HG02938 (cell line): ENCODE data around the gene BAZ2B.
A peak's percentile ranks its signal among the peaks of the same experiment; 100 is the strongest.
"Not testable (repeated sequence)": the region's sequence is repeated elsewhere in the genome, so short reads cannot be mapped to it uniquely, and the experiment has no call there.

Experiments used
- ATAC-seq: cut with Tn5 transposase; IDR thresholded peaks from one replicate; pipeline ENCODE4 v1.9.1; 2021; ENCODE audit warnings: mild to moderate bottlenecking, moderate library complexity; ENCODE audit not compliant: unreplicated experiment

BAZ2B gene, protein sequence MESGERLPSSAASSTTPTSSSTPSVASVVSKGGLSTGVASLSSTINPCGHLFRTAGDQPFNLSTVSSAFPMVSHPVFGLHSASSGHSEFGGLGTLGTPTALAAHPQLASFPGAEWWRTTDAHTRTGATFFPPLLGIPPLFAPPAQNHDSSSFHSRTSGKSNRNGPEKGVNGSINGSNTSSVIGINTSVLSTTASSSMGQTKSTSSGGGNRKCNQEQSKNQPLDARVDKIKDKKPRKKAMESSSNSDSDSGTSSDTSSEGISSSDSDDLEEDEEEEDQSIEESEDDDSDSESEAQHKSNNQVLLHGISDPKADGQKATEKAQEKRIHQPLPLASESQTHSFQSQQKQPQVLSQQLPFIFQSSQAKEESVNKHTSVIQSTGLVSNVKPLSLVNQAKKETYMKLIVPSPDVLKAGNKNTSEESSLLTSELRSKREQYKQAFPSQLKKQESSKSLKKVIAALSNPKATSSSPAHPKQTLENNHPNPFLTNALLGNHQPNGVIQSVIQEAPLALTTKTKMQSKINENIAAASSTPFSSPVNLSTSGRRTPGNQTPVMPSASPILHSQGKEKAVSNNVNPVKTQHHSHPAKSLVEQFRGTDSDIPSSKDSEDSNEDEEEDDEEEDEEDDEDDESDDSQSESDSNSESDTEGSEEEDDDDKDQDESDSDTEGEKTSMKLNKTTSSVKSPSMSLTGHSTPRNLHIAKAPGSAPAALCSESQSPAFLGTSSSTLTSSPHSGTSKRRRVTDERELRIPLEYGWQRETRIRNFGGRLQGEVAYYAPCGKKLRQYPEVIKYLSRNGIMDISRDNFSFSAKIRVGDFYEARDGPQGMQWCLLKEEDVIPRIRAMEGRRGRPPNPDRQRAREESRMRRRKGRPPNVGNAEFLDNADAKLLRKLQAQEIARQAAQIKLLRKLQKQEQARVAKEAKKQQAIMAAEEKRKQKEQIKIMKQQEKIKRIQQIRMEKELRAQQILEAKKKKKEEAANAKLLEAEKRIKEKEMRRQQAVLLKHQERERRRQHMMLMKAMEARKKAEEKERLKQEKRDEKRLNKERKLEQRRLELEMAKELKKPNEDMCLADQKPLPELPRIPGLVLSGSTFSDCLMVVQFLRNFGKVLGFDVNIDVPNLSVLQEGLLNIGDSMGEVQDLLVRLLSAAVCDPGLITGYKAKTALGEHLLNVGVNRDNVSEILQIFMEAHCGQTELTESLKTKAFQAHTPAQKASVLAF (N-terminal part only)

DNA sequence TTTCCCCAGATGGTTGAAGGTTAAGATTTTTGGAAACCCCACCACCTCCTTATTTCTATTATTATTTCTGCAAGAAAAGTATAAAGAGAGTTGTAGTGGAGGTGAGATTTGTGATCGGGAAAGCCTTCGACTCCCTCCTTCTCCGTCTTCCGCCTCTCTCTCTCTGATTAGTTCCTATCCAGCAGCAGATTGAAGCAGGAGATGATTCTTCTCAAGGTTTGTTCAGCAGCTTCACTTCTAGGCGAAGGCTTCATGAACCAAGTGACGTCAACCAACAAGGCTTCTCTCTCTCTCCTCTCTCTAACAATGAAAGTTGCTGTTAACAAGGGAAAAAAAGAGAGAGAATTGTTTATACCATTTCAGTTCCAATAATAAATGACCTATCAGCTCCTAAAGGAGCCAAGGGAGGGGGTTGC, at the start of gene BAZ2B:
TSS of gene BAZ2B (minus strand) at position 263 of the 416 bp plus-strand sequence. CDS start 137,829 bp downstream, outside the sequence.
- peak; percentile 34 for ATAC-seq

DNA sequence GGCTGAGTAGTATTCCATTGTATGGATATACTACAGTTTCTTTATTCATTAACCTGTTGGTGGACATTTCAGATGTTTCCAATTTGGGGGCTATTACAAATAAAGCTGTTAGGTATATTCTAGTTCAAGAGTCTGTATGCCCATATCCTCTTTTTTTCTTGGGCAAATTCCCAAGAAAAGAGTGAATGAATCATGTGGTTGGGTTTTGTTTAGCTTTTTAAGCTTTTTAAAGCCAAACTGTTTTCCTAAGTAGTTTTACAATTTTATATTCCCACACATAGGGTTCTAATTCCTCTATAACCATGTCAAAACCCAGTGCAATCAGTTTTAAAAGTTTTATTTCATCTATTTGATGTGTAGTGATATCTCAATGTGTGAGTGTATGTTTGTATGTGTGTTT, 44.9 kb upstream of the BAZ2B start:
- ATAC-seq, result no peak

DNA sequence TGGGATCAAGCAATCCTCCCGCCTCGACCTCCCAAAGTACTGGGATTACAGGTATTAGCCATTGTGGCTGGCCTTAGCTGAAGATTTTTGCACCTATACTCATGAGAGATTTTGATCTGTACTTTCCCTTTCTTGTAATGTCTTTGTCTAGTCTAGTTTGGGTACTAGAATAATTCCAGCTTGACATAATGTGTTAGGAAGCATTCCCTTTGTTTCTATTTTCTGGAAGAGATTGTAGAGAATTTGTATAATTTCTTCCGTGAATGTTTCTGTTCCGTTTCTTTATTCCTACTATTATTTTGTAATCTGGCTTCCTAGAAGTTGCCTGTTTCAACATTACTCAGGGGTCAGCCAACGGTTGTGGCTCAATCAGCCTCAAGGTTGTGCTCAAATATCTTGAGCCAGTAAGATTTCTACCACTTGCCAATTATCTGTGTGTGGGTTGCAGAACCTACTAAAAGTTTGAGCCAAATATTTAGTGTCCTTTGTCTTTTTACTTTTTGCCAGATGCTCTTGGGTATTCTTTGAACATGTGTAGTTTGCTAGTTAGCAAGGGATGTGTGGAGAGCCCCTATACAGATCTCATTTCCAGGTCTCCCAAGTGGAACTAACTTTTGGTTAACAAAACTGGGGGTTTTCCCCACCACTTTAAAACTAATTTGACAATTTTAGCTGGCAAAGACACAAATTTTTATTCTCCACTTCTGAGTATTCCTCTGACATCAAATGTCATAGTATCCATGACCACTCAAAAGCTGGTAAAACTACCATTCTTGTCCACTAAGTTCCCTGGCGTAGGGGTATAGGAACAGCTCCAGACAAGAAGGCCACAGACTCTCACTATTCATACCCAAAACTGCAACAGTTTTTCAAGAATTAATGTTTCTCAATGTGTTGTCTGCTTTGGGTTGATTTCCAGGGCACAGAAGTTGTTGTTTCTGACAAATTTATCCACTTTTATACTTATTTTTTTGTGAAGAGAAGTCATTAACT, 42.8 kb upstream of the BAZ2B start:
- ATAC-seq, result no peak

DNA sequence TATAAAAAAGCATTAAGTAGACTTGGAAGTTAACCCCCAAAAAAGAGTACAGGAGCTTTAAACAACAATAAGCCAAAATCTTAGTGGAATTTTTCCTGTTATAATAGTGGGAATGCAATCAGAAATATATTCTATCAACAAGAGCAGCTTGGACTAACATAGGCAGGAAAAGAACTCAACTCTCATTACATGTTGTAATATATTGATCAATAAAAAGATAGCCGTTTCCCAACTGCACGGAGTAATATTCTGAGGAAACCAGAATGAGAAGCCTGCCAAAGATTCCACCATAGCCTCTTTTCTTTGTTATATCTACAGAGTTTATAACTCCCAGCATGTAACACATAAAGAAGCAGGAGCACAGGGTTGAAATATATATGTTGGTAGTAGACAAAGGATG, 37.6 kb upstream of the BAZ2B start:
- no peak for ATAC-seq

DNA sequence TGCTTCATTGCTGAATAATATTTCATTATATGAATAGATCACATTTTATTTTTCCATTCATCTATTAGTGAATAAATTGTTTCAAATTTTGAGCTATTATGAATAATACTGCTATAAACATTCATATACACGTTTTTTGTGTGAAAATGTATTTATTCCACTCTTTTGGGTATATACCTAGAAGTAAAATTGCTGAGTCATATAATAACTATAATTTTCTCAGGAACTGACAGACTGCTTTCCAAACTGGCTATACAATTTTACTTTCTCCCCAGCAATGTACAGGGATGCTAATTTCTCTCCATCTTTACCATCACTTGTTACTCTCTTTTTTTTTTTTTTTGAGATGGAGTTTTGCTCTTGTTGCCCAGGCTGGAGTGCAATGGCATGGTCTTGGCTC, 35.5 kb upstream of the BAZ2B start:
- no peak for ATAC-seq

DNA sequence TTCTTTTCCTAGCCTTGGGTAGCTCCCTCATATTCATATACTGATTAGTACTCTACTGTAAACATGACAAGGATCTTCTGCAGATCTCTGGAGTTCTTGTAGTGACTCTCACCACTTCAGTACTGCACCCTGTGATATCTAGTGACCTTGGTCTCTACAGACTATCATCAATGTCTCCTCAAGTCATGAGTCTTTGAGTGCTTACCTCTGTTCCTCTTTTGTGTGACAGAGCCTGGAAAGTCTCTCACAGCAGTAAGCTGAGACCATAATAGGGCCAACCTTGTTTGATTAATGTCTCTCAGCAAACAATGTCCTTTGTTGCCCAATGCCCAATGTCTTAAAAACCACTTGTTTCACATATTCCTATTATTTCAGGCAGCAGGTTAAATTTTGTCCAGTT, 34.2 kb upstream of the BAZ2B start:
- ATAC-seq, result no peak

DNA sequence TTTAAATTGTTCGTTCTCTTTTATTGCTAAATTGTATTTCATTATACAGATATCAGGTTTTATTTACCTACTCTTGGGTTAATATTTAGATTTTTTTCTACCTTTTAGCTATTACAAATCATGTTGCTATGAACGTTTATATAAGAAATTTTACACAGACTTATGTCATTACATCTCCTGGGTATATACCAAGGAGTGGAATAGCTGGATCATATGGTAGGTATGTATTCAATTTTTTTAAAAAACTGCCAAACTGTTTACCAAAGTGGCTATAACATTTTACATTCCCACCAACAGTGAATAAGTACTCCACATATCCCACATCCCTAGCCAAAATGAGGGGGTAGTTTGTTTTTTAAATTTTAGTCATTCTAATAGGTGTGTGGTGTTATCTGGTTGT, 32.3 kb upstream of the BAZ2B start:
- no peak for ATAC-seq

DNA sequence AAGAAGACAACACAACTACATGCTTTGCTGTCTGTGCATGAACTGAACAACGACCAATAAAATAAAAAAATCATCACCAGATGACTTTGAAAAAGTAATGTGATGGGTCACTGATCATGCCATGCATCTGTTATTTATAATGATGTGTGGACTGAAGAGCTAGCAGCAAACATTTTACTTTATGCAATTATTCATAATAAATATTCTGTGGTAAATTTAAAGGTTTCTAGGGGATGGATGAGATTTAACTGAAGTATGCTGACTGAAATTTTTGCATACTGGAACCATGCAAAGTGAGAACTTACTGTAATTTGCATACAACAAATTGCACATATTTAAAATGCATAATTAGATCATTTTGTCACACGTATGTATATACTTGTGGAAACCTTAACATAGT, 31.3 kb upstream of the BAZ2B start:
- no peak for ATAC-seq

DNA sequence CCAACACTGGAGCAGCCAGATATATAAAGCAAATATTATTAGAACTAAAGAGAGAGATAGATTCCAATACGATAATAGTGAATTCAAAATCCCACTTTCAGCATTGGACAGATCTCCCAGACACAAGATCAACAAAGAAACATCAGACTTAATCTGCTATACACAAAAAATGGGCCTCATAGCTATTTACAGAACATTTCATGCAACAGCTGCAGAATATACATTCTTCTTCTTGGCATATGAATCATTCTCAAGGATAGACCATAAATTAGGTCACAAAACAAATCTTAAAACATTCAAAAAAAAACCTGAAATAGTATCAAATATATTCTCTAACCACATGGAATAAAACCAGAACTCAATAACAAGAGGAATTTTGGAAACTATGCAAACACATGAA, 23.8 kb upstream of the BAZ2B start:
- no peak for ATAC-seq

DNA sequence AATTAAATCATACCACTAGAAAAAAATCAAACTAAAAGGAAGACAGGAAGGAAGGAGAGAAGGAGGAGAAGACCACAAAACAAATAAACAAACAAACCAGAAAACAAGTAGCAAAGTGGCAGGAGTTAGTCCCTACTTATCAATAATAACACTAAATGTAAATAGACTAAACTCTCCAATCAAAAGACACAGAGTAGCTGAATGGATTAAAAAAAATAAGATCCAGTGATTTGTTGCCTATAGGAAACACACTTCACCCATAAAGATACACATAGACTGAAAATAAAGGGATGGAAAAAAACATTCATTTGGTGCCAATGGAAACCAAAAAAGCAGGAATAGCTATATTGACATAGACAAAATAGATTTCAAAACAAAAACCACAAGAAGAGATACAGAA, 23.4 kb upstream of the BAZ2B start:
- ATAC-seq, result no peak

DNA sequence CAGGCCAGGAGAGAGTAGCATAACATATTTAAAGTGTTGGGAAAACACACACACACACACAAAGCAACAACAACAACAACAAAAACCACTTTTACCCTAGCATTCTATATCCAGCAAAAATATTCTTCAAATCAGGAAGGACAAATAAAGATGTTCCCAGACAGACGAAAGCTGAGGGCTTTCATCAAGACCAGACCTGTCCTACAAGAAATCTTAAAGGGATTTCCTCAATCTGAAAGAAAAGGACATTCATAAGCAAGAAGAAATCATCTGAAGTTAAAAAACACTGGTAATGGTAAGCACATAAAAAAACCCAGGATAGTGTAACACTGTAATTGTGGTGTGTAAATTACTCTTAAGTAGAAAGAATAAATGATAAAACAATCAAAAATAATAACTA, 22.7 kb upstream of the BAZ2B start:
- no peak for ATAC-seq

DNA sequence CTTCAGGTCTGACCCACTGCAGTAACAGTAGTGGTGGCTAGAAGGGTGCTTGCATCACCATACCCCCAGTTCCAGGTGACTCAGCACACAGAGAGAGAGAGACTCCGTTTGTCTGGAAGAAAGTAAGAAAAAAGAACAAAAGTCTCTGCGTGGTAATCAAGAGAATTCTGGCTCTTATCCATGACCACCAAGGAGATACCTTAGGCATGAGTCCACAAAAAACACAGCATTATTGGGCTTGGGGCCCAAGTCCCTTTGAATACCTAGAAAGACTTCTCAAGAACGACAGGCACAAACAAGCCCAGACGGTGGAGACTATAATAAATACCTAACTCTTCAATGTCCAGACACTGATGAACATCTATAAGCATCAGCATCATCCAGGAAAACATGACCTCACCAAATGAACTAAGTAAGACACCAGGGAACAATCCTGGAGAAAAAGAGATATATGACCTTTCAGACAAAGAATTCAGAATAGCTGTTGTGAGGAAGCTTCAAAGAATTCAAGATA, 21.7 kb upstream of the BAZ2B start:
- ATAC-seq, result no peak

DNA sequence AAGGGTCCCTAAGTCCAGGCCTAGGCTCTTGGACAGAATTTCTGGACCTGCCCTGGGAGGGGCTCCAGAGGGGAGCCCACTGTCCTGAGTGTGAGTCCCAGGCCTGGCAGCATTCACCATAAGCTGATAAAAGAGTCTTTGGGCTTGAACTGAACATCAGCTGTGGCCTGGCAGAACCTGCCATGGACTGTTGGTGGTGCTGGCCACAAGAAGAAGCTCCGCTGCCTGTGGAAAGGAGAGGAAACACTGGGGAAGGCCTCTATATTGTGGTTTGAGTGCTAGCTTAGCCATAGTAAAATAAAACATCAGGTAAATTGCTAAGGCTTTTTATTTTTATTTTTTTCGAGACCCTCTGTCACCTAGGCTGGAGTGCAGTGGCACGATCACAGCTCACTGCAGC, 20.9 kb upstream of the BAZ2B start:
- no peak for ATAC-seq

DNA sequence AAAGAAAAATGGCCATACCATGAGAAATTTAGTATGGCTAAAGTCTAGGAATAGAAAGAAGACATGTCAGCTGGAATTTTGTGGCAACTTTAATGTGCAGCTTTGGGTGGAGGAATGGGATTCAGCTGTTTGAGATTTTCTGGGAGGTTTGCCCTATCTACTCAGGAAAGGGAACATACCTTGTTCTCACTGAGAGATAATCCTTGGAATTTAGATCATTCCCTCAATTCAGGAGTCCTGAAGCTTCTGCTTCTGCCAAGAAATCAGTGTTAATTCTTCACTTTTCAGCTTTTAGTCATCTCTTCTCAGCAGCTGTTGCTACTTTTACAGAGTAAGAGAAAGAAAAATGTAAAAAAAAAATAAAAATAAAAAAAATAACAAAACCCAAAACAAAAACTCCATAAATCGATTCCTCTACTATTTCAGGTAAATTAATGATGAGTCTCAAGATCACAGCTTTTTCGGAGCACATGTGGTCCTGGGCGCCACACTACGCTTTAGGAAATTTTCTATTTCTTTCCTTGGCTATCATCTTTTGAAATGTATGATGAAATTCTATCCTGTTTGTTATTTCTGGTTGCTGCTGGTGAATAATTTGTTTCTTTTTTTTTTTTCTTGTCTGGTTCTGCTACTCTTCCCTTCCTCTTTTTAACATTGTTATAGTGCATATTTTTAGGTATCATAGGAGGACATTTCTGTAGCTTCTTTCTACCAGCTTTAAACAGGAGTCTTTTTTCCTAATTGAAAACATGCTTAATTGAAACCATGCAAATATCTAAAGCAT, 18.9 kb upstream of the BAZ2B start:
- no peak for ATAC-seq

DNA sequence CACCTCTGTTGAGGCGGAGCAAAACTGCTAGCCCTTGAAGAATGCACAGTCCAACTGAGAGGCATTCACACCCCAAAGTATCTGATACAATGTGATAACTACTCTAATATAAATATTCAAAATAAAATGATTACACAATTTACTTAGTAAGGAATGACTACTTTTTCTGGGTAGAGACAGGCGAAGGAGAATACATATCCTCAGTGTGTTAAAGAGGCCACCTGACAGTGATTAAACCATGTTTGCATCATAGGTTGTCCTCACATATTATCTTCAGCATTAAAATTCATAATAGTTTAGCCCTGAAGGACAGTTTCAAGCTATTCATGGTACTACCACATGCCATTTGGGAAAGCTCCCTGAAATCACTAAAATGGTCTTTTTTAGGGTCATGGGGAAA, 16.9 kb upstream of the BAZ2B start:
- ATAC-seq, result no peak

DNA sequence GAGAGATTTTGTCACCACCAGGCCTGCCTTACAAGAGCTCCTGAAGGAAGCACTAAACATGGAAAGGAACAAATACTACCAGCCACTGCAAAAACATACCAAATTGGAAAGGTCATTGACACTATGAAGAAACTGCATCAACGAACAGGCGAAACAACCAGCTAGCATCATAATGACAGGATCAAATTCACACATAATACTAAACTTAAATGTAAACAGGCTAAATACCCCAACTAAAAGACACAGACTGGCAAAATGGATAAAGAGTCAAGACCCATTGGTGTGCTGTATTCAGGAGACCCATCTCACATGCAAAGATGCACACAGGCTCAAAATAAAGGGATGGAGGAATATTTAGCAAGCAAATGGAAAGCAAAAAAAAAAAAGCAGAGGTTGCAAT, 9.3 kb upstream of the BAZ2B start:
- ATAC-seq, result not testable (repeated sequence)

DNA sequence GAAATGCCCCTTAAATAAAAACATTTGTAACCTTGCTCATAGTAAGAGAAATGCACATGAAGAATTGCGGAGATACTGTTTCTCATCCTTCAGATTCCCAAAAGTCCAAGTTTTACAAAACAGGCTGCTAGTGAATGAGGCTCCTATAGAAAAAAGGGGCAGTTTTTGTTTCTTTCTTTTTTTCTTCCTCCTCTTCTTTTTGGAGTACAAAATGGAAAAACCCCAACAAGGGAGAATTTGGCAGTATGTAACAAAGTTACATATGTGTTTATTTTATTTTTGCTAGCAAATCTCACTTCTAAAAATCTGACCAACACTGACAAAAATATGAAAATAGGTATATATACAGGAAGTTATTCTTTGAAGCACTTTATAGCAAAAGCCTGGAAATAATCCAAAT, 7.1 kb upstream of the BAZ2B start:
- ATAC-seq, result no peak

DNA sequence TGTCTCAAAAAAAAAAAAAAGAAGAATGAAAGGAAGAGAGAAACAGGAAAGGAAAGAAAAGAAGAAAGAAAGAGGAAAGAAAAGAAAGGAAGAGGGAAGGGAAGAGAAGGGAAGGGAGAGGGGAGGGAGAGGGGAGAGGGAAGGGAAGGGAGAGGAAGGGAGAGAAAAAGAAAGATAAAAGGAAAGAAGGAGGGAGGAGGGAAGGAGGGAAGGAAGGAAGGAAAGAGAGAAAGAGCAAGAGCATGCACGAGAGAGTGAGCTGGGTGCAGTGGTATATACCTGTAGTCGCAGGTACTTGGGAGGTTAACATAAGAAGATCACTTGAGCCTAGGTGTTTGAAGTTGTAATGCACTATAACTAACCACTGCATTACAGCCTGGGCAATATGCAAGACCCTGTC, 6.6 kb upstream of the BAZ2B start:
- ATAC-seq, result no peak

DNA sequence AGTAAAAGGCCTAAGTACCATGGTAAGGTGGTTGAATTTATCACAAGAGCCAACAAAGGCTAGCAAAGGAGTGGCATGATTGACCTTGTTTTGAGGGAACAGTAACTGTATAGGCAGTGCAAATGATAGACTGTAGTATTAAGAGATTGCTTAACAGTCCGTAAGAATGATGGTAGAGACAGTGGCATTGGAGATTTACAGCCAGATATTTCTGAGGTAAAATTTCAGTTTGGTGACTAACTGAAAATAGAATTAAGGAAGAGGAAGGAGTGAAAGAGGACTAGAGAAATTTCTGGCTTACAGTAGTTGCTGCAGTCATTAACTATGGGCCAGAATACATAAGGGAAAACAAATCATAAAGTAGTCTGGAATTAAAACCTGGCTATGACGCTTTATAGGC, 4.4 kb upstream of the BAZ2B start:
- no peak for ATAC-seq
